Motor neuron (in vitro differentiated cells): Measurements from ENCODE around the gene SPIRE1. TPM values are rescaled to one million over a fixed set of nuclear protein-coding genes. Genes with fewer than 3 reads are reported as not detected.
A peak's percentile ranks its signal among the peaks of the same experiment; 100 is the strongest.

Experiments used
- ATAC-seq, 8 experiments: fragments of 200-7000 bp; cut with Tn5 transposase; replicated peaks in 6 of 8; 2 replicates each; pipeline ENCODE4 v1.8.0; 2021; ENCODE audit warnings: mild to moderate bottlenecking in 8 of 8, moderate library complexity in 8 of 8
- H3K27ac ChIP-seq, 2 donors: fragments of 250-450 bp; sonication (Bioruptor Pico); 2 replicates each; pipeline ENCODE4 v1.9.0; 2021; ENCODE audit warnings: antibody characterized with exemption in 2 of 2, mild to moderate bottlenecking in 2 of 2, moderate library complexity in 1 of 2
- H3K4me1 ChIP-seq, 2 donors: fragments of 250-450 bp; sonication (Bioruptor Pico); replicated peaks in 1 of 2; 2 replicates each; pipeline ENCODE4 v1.6.1; 2021; ENCODE audit warnings: antibody characterized with exemption in 2 of 2, mild to moderate bottlenecking in 2 of 2, moderate library complexity in 1 of 2
- H3K4me3 ChIP-seq, 5 donors: fragments of 250-450 bp; sonication (Bioruptor Pico); 2 replicates each; pipeline ENCODE4 v1.9.0; 2021; ENCODE audit warnings: antibody characterized with exemption in 5 of 5, mild to moderate bottlenecking in 5 of 5, moderate library complexity in 4 of 5
- WGBS, 10 experiments: fragments of 450-650 bp; shearing (Covaris generic); methylation state at CpG; one replicate each; pipeline ENCODE4 v1.0.0; 2022; 5-methylcytosine and 5-hydroxymethylcytosine counted together
- in situ Hi-C, 9 experiments: fragments of 400-800 bp; cut with MboI; loops; one replicate each; pipeline ENCODE4 v1.15.0; 2021; ENCODE audit warnings: low sequenced_read_pairs in 9 of 9, low pct_unique_long_range_greater_than_20kb in 2 of 9; ENCODE audit not compliant: unreplicated experiment in 9 of 9
- total RNA-seq, 8 experiments: library from RNA; unstranded; fragments of 300-600 nt; gene quantifications; 2 replicates each; pipeline versions ENCODE4 v1.2.3 to v1.2.4, GENCODE V29; 2022

The SPIRE1 gene
- total RNA-seq, 8 experiments from 2014 or later: 10.2 to 46.3 (median 21.0) TPM

DNA sequence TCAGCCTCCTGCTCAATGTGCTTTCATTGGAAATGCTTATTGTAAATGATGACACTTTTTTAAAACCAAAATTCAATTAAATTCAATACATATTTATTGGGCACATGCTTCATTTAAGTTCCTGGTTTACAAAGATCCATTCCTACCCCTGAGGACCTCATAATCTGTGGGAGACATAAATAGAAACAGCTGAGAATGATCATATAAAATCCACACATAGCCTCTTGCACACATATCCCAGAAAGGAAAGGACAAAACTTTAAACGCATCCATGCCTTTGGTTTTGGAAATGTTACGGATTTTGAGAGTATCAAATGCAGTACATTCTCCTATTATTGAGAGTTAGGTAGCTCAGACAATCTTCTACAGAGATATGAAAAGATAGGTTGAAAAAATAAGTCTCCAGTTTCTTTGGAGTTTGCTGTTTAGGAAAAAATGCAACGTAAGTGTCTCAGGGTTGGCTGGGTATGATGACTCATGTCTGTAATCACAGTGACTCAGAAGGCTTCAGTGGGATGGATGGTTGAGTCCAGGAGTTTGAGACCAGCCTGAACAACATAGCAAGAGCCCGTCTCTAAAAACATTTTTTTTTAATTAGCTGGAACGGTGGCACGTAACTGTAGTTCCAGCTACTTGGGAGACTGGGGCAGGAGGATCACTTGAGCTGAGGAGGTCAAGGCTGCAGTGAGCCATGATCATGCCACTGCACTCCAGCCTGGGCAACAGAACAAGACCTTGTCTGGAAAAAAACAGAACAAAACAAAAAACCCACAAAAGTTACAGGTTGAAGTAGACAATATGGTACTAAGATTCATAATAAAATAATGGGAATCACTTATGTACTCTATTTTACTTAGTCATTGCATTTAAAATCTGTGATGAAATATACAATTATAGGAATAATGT, 254.1 kb downstream of the SPIRE1 start:
- peak in 1 of 8 experiments; percentile 3 for ATAC-seq
- Histone ChIP-seq H3K4me1 (peaks cover 3 to 5% of the 10 kb centered on the region in 2 donors), H3K27ac (no peak overlapping the region), H3K4me3 (no peak overlapping the region)
- WGBS, 10 experiments: 0 to 88% (median 46%) methylated on average over 1 to 6 of the region's 6 CpGs; no CpG with 5 or more reads in 2 of the 10 experiments
- in situ Hi-C loops: loop anchor here in 3 of 9 experiments (10.0 to 25.0 kb wide), 2 partner anchors 251 to 533 kb away; partner anchors contain the start of genes SPIRE1 (in 2 of the 3) and SEH1L (in 1 of the 3)

- Histone ChIP-seq H3K4me3 (no peak overlapping the region), H3K4me1 (no peaks in the 10 kb centered on the region), H3K27ac (no peak overlapping the region)
- in situ Hi-C loops: loop anchor here in 3 of 9 experiments (10.0 to 25.0 kb wide), 2 partner anchors 253 to 535 kb away; partner anchors contain the start of genes SPIRE1 (in 2 of the 3) and SEH1L (in 1 of the 3)
- 76 to 100% (median 85%) methylated on average over 1 to 9 of the region's 9 CpGs; no CpG with 5 or more reads in 5 of the 10 experiments for WGBS, 10 experiments
- ATAC-seq: no peak
Observed at GRCh38 chr18:12401881-12402280, 256.0 kb downstream of the SPIRE1 start.

- WGBS, 10 experiments: 50 to 100% (median 91%) methylated on average over 1 to 5 of the region's 5 CpGs; no CpG with 5 or more reads in 5 of the 10 experiments
- H3K4me3 ChIP-seq: no peak overlapping the region
- H3K4me1 ChIP-seq: no peaks in the 10 kb centered on the region
- H3K27ac ChIP-seq: no peak overlapping the region
- in situ Hi-C loops: loop anchor here in 6 of 9 experiments (25.0 kb wide), 1 partner anchor 263 kb away; the partner anchor contains the start of gene SPIRE1 (in 6 of the 6)
- no peak for ATAC-seq
Observed at GRCh38 chr18:12399231-12399630, 258.7 kb downstream of the SPIRE1 start.

GRCh38 chr18:12398625-12399024, 259.3 kb downstream of the SPIRE1 start:
- ATAC-seq: no peak
- no peak overlapping the region for H3K4me3 ChIP-seq
- no peak overlapping the region for H3K27ac ChIP-seq
- in situ Hi-C loops: loop anchor here in 6 of 9 experiments (25.0 kb wide), 1 partner anchor 264 kb away; the partner anchor contains the start of gene SPIRE1 (in 6 of the 6)
- WGBS, 10 experiments: 30 to 98% (median 79%) methylated on average over 4 to 5 of the region's 5 CpGs; no CpG with 5 or more reads in 2 of the 10 experiments
- no peaks in the 10 kb centered on the region for H3K4me1 ChIP-seq

DNA sequence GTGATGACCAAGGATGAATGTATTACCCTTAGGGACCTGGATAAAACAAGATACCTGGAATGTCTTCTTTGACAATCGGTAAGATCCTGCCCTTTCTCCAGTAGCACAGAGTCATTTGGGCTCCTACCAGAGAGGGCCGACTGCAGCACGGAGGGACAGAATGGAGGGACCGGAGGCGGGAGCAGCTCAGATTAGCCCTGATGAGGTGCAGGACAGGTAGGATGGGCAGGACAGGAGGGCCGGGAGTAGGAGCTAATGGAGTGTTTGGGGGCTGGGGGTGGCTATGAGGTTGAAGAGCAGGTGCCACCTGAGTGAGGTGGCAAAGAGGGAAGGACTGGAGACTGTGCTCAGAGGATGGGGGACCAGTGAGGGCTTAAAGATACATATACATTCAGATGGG, 260.1 kb downstream of the SPIRE1 start:
- H3K4me3 ChIP-seq: no peak overlapping the region
- H3K4me1 ChIP-seq: no peaks in the 10 kb centered on the region
- H3K27ac ChIP-seq: no peak overlapping the region
- 85 to 100% (median 90%) methylated on average over 1 to 5 of the region's 6 CpGs; no CpG with 5 or more reads in 5 of the 10 experiments for WGBS, 10 experiments
- in situ Hi-C loops: loop anchor here in 6 of 9 experiments (25.0 kb wide), 1 partner anchor 265 kb away; the partner anchor contains the start of gene SPIRE1 (in 6 of the 6)
- ATAC-seq: no peak

- 67 to 100% (median 92%) methylated on average over 1 to 5 of the region's 9 CpGs; no CpG with 5 or more reads in 5 of the 10 experiments for WGBS, 10 experiments
- no peak for ATAC-seq
- Histone ChIP-seq H3K4me3 (no peak overlapping the region), H3K27ac (no peak overlapping the region), H3K4me1 (no peaks in the 10 kb centered on the region)
- in situ Hi-C loops: loop anchor here in 6 of 9 experiments (25.0 kb wide), 1 partner anchor 265 kb away; the partner anchor contains the start of gene SPIRE1 (in 6 of the 6)
Observed at GRCh38 chr18:12397254-12397653, 260.7 kb downstream of the SPIRE1 start.

Other genes starting within 250 kb of the SPIRE1 start
- gene CEP76, start 44.6 kb upstream of the SPIRE1 start, total RNA-seq: 10 to 100 TPM in 4 of 8 experiments, 1 to 10 TPM in 4; 6.8 to 16.0 (median 9.8) TPM
- gene PSMG2, start 44.9 kb upstream of the SPIRE1 start, total RNA-seq: 10 to 100 TPM; 50.4 to 82.0 (median 65.2) TPM
- gene PTPN2, start 226.1 kb upstream of the SPIRE1 start, total RNA-seq: 10 to 100 TPM; 12.8 to 50.2 (median 23.8) TPM